Spleen (tissue), 11 donors: ENCODE measurements around the gene FKBP2. TPM values are rescaled to one million over a fixed set of nuclear protein-coding genes. Genes with fewer than 3 reads are reported as not detected.

Experiments
- DNase-seq: peaks from one replicate; pipeline ENCODE4 v3.0.0-alpha.2; 2020
- H3K27ac ChIP-seq, 8 donors: fragments of 200-600 bp; sonication (generic) in 7 of 8; 1 replicate in 4 of 8; 2 replicates in 4 of 8; pipeline versions ENCODE4 v1.5.0 to v1.8.0; 2016 to 2021; ENCODE audit warnings: inconsistent platforms in 4 of 8, mild to moderate bottlenecking in 4 of 8, moderate library complexity in 1 of 8
- H3K27me3 ChIP-seq, 7 donors: fragments of 200-600 bp; sonication (generic) in 6 of 7; replicated peaks in 1 of 7; 1 replicate in 4 of 7; 2 replicates in 3 of 7; pipeline versions ENCODE4 v1.5.0 to v1.8.0; 2016 to 2021; ENCODE audit warnings: inconsistent platforms in 3 of 7, mild to moderate bottlenecking in 1 of 7
- H3K36me3 ChIP-seq, 6 donors: fragments of 200-600 bp; sonication (generic) in 5 of 6; 1 replicate in 4 of 6; 2 replicates in 2 of 6; pipeline versions ENCODE4 v1.5.0 to v1.8.0; 2016 to 2021; ENCODE audit warnings: inconsistent platforms in 2 of 6
- H3K4me1 ChIP-seq, 6 donors: fragments of 200-600 bp; sonication (generic) in 5 of 6; 1 replicate in 3 of 6; 2 replicates in 3 of 6; pipeline versions ENCODE4 v1.5.0 to v1.8.0; 2016 to 2021; ENCODE audit warnings: inconsistent platforms in 3 of 6
- H3K4me3 ChIP-seq, 8 donors: fragments of 200-600 bp; sonication (generic) in 7 of 8; 1 replicate in 4 of 8; 2 replicates in 4 of 8; pipeline versions ENCODE4 v1.5.0 to v1.8.0; 2016 to 2021; ENCODE audit warnings: inconsistent platforms in 4 of 8, mild to moderate bottlenecking in 4 of 8, moderate library complexity in 2 of 8
- H3K9me3 ChIP-seq, 8 donors: fragments of 200-600 bp; sonication (generic) in 7 of 8; 1 replicate in 4 of 8; 2 replicates in 4 of 8; pipeline versions ENCODE4 v1.5.0 to v1.8.0; 2016 to 2021; ENCODE audit warnings: inconsistent platforms in 4 of 8
- CTCF ChIP-seq, 11 experiments: fragments of 200-600 bp in 7 of 11; fragments of 450-650 bp in 4 of 11; sonication (generic) in 4 of 11; IDR thresholded peaks in 8 of 11; conservative IDR thresholded peaks in 3 of 11; 1 replicate in 7 of 11; 2 replicates in 4 of 11; pipeline versions ENCODE4 v1.4.0 to v1.8.0; 2016 to 2021; ENCODE audit warnings: antibody characterized with exemption in 11 of 11, inconsistent platforms in 4 of 11, mild to moderate bottlenecking in 1 of 11
- POLR2A ChIP-seq, 3 donors: fragments of 450-650 bp; IDR thresholded peaks; one replicate each; pipeline ENCODE4 v1.5.1; 2017; ENCODE audit warnings: antibody characterized with exemption in 3 of 3, mild to moderate bottlenecking in 1 of 3
- POLR2AphosphoS5 ChIP-seq, 3 donors: sonication (generic); formaldehyde crosslinking; IDR thresholded peaks; one replicate each; pipeline ENCODE4 v1.5.1; 2017; ENCODE audit warnings: antibody characterized with exemption in 3 of 3
- WGBS, 5 donors: extraction: QIAGEN DNeasy Blood & Tissue Kit in 3 of 5; methylation state at CpG; one replicate each; pipeline versions ENCODE4 v1.1.5 to v1.1.7; 2013 to 2018; 5-methylcytosine and 5-hydroxymethylcytosine counted together
- intact Hi-C: fragments of 100-400 bp; cut with DNase I; formaldehyde crosslinking; loops from one replicate; pipeline ENCODE4 v1.15.0; 2023; ENCODE audit warnings: low total_unique reads
- polyA plus RNA-seq, 3 donors: library from polyadenylated mRNA; stranded (reverse); fragments of 200-250 nt; gene quantifications; one replicate each; pipeline ENCODE4 v1.2.1, GENCODE V29; 2013
- total RNA-seq, 7 donors: library from RNA; depleted of rRNA in 3 of 7; stranded (reverse); fragments of >200 nt in 3 of 7; fragmentation: NEBNext Ultra II Directional in 4 of 7; extraction: Animal tissue kit (Norgen Biotek cat#: 25700) in 4 of 7; gene quantifications; one replicate each; pipeline versions ENCODE4 v1.1.0 to v1.2.1, GENCODE V29; 2016 to 2021
- donor health status: healthy with polysubstance abuse.
- donor health status: DM: no; HTN: no; CAD: no; lungs with moderate emphysema.
- donor health status: DM: no; HTN: no; CAD: no.
- donor health status: Bipolar disorder and iron deficiency.
- donor health status: healthy.
- donor health status: DM: no; HTN: no; CAD: no.
- donor health status: DM: yes; HTN: yes; CAD: no.

The FKBP2 gene
- total and polyA plus RNA-seq, 10 donors: 26.9 to 104 (median 44.7) TPM

DNA sequence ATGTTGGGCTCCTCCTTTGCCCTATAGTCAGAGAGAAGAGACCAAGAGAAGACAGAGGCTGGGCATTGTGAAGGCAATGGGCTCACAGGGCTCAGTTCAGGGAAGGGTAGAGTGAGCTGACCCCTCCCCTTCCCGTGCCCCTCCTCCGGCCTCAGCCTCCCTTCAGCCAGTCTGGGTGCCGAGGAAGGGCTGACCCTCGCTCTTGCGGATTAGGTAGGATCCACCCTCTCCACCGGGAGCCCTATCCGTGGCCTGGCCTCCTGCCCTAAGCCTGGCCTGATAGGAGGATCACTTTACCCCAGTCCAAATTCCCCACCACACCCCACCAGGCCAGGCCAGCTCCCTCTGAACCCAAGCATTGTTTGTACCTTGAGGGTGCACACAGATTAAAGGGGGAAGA lies 7.7 kb downstream of the FKBP2 start:
- H3K36me3 ChIP-seq: peaks cover 0 to 15% (median 5%) of the 10 kb centered on the region in 6 donors
- intact Hi-C loops: no loop called here
- no peak overlapping the region for H3K27ac ChIP-seq
- H3K27me3 ChIP-seq: no peaks in the 10 kb centered on the region
- no peak overlapping the region for H3K4me3 ChIP-seq
- 60 to 88% (median 80%) methylated on average over 1 to 7 of the region's 7 CpGs for WGBS, 5 donors
- TF ChIP-seq POLR2A (IDR thresholded peaks at IDR 0.05) (no peak), CTCF (IDR thresholded peaks at IDR 0.05 in 8 of 11, conservative IDR thresholded peaks at IDR 0.05 in 3 of 11) (no peak), POLR2AphosphoS5 (IDR thresholded peaks at IDR 0.05) (no peak)
- H3K4me1 ChIP-seq: peaks cover 20 to 83% (median 63%) of the 10 kb centered on the region in 6 donors
- DNase-seq: no peak
- H3K9me3 ChIP-seq: no peaks in the 10 kb centered on the region

- intact Hi-C loops: no loop called here
- H3K4me3 ChIP-seq: no peak overlapping the region
- no peak overlapping the region for H3K27ac ChIP-seq
- WGBS, 5 donors: 83 to 95% (median 93%) methylated on average over 1 to 4 of the region's 4 CpGs
- no peak for DNase-seq
- no peaks in the 10 kb centered on the region for H3K9me3 ChIP-seq
- TF ChIP-seq CTCF (IDR thresholded peaks at IDR 0.05 in 8 of 11, conservative IDR thresholded peaks at IDR 0.05 in 3 of 11) (no peak), POLR2A (IDR thresholded peaks at IDR 0.05) (no peak), POLR2AphosphoS5 (IDR thresholded peaks at IDR 0.05) (no peak)
- H3K27me3 ChIP-seq: no peaks in the 10 kb centered on the region
- H3K36me3 ChIP-seq: peaks cover 0 to 10% (median 1%) of the 10 kb centered on the region in 6 donors
- peaks cover 20 to 83% (median 63%) of the 10 kb centered on the region in 6 donors for H3K4me1 ChIP-seq
These were observed 8.1 kb downstream of the FKBP2 start for GRCh38 chr11:64249038-64249437.

DNA sequence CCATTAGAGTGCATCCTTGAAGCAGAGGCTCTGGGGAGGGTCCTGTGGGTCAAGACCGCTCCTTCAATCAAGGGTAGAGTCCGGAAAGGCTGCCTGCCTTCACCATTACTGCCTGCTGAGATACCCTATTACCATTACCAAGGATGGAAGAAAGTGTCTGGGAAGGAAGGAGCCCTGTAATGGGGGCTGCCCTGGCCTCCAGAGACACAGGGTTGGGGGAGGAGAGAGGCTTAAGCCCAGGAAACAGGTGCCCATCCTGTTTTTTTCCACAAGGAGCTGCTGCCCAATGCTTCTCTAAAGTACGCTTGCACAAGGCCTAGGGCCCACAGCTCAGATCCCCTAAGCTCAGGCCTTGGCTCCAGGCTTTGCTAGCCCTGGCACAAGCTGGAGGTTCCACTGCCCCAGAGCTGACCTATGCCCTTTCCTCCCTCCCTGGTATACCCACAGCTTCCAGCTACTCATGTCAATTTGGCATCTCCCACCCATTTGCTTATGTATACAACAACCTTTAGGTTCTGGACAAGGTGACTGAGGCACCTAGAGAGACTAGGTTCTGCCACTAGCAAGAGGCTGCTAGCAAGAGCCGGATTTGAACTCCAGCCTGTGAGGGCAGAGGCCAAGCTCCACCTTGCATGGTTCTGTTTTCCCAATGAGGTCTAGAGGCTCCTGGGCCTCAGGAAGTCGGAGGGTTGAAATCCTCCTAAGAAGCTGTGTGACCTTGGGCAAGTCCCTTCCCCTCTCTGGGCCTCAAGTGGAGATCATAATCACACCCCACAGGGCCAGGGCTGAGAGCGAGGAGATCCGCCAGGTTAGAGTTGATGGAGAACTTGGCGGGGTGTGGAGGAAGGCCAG lies 8.9 kb downstream of the FKBP2 start:
- Histone ChIP-seq H3K27ac (no peak overlapping the region), H3K36me3 (peaks cover 0 to 10% (median 0%) of the 10 kb centered on the region in 6 donors), H3K4me3 (no peak overlapping the region), H3K4me1 (peaks cover 20 to 83% (median 62%) of the 10 kb centered on the region in 6 donors), H3K27me3 (no peaks in the 10 kb centered on the region), H3K9me3 (no peaks in the 10 kb centered on the region)
- DNase-seq: no peak
- WGBS, 5 donors: 73 to 91% (median 85%) methylated on average over 6 to 8 of the region's 8 CpGs
- intact Hi-C loops: no loop called here
- TF ChIP-seq POLR2AphosphoS5 (IDR thresholded peaks at IDR 0.05) (no peak), POLR2A (IDR thresholded peaks at IDR 0.05) (no peak), CTCF (IDR thresholded peaks at IDR 0.05 in 8 of 11, conservative IDR thresholded peaks at IDR 0.05 in 3 of 11) (no peak)

- Histone ChIP-seq H3K27ac (peak overlapping the region in 3 of 8 donors; percentile 82 to 85 (median 82)), H3K36me3 (peaks cover 0 to 15% (median 5%) of the 10 kb centered on the region in 6 donors), H3K27me3 (no peaks in the 10 kb centered on the region), H3K9me3 (no peaks in the 10 kb centered on the region), H3K4me3 (peak overlapping the region in 7 of 8 donors; percentile 31 to 96 (median 80)), H3K4me1 (peaks cover 13 to 78% (median 55%) of the 10 kb centered on the region in 6 donors)
- no peak for DNase-seq
- WGBS, 5 donors: 12 to 30% (median 29%) methylated on average over 10 to 13 of the region's 13 CpGs
- TF ChIP-seq CTCF (IDR thresholded peaks at IDR 0.05 in 8 of 11, conservative IDR thresholded peaks at IDR 0.05 in 3 of 11) (no peak), POLR2AphosphoS5 (IDR thresholded peaks at IDR 0.05) (no peak), POLR2A (IDR thresholded peaks at IDR 0.05) (no peak)
- intact Hi-C loops: no loop called here
These were observed 9.6 kb downstream of the FKBP2 start for GRCh38 chr11:64250415-64251015.
